ENCODE data around the gene BCAP31. TPM values are rescaled to one million over a fixed set of nuclear protein-coding genes. Genes with fewer than 3 reads are reported as not detected.
"Not testable (repeated sequence)": the region's sequence is repeated elsewhere in the genome, so short reads cannot be mapped to it uniquely, and the experiment has no call there.

The BCAP31 gene
- total RNA-seq, 1 experiment from 2014 or later: 289 TPM

DNA sequence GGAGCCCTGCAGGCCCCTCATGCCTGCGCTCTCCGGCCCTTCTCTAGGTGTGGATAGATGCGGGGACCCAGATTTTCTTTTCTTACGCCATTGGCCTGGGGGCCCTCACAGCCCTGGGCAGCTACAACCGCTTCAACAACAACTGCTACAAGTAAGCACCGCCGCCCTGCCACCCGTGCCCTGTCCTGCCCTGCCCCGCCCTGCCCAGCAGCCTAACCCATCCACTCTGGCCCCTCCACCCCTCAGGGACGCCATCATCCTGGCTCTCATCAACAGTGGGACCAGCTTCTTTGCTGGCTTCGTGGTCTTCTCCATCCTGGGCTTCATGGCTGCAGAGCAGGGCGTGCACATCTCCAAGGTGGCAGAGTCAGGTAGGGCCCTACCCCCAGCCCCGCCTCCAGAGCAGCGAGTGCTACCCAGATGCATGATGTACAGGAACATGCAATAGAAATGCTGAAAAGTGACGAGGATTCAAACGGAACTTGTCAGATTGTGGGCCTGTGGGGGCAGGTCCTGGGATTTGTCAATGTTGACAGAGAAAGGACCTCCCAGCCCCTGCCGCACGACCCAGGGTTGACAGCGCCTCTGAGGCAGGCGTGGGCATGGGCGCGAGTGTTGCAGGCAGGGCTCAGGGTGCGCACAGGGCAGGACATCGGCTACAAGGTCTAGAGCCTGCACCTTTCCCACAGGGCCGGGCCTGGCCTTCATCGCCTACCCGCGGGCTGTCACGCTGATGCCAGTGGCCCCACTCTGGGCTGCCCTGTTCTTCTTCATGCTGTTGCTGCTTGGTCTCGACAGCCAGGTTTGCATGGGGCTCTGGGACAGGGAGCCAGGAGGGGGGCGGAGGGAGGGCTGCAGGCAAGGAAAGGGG is 30.7 kb downstream of the BCAP31 start:
- ChIA-PET POLR2A (ENCODE audit: unreplicated experiment) (no interaction called here), CTCF (no interaction called here)
- no peak for TF ChIP-seq EZH2phosphoT487 (IDR thresholded peaks at IDR 0.05; ENCODE audit: borderline replicate concordance, low read length)
- TF ChIP-seq, protein P1, sequence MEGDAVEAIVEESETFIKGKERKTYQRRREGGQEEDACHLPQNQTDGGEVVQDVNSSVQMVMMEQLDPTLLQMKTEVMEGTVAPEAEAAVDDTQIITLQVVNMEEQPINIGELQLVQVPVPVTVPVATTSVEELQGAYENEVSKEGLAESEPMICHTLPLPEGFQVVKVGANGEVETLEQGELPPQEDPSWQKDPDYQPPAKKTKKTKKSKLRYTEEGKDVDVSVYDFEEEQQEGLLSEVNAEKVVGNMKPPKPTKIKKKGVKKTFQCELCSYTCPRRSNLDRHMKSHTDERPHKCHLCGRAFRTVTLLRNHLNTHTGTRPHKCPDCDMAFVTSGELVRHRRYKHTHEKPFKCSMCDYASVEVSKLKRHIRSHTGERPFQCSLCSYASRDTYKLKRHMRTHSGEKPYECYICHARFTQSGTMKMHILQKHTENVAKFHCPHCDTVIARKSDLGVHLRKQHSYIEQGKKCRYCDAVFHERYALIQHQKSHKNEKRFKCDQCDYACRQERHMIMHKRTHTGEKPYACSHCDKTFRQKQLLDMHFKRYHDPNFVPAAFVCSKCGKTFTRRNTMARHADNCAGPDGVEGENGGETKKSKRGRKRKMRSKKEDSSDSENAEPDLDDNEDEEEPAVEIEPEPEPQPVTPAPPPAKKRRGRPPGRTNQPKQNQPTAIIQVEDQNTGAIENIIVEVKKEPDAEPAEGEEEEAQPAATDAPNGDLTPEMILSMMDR (conservative IDR thresholded peaks at IDR 0.05; ENCODE audit: low read depth, low read length): no peak
- no peak for TF ChIP-seq EZH2 (IDR thresholded peaks at IDR 0.05; ENCODE audit: low read length, unreplicated experiment)
- H3K4me2 ChIP-seq (ENCODE audit: low read length): no peak overlapping the region
- no peak overlapping the region for H2AFZ ChIP-seq (ENCODE audit: low read length)
- no peaks in the 10 kb centered on the region for H4K20me1 ChIP-seq (ENCODE audit: low read length)
- peaks cover 12% of the 10 kb centered on the region for H3K4me1 ChIP-seq (ENCODE audit: insufficient read depth, low read length)
- no peaks in the 10 kb centered on the region for H3K9me2 ChIP-seq (replicated peaks; ENCODE audit: low read length)
- no peaks in the 10 kb centered on the region for H3K9me3 ChIP-seq (ENCODE audit: low read length)
- H3K4me3 ChIP-seq (ENCODE audit: low read length): no peak overlapping the region
- no peaks in the 10 kb centered on the region for H3K36me3 ChIP-seq (ENCODE audit: low read depth, low read length)
- no peak overlapping the region for H3K9ac ChIP-seq (ENCODE audit: low read length)
- ATAC-seq (no peak), DNase-seq (no peak)
- no TSS peak for BruUV-seq (replicated peaks)
- no peak overlapping the region for H3K27ac ChIP-seq (ENCODE audit: low read length)
- H3K79me2 ChIP-seq (ENCODE audit: low read length): peaks cover 13% of the 10 kb centered on the region
- intact Hi-C loops (cut with micrococcal nuclease): no loop called here
- no peaks in the 10 kb centered on the region for H3K27me3 ChIP-seq (ENCODE audit: low read length)
- no peaks in the 10 kb centered on the region for H3F3A ChIP-seq (ENCODE audit: low read length, unreplicated experiment)

DNA sequence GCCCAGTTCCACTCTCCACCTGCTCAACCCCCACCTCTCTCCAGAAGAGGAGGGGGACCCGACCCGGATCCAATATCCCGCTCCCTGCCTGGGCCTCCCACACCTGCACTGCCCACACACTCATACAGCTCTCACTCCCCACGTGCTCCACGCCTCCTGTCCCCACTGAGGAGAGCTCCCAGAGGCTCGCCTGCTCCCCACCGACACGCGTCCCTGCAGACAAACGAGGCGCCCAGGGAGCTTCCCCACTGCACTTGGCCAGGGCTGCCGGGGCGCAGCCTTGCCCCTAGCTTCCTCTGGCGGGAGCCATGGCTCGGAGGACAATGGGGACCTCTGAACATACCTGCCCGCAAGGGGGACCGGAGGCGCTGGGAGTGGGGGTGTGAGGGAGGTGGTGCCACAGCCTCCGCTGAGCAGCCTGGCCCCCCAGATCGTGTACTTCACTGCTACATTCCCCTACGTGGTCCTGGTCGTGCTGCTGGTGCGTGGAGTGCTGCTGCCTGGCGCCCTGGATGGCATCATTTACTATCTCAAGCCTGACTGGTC is 31.5 kb downstream of the BCAP31 start:
- POLR2A ChIA-PET (ENCODE audit: unreplicated experiment): no interaction called here
- DNase-seq: no peak
- H3K27me3 ChIP-seq (ENCODE audit: low read length): no peaks in the 10 kb centered on the region
- TF ChIP-seq, protein P1 (conservative IDR thresholded peaks at IDR 0.05; ENCODE audit: low read depth, low read length): no peak
- TF ChIP-seq EZH2 (IDR thresholded peaks at IDR 0.05; ENCODE audit: low read length, unreplicated experiment) (no peak), EZH2phosphoT487 (IDR thresholded peaks at IDR 0.05; ENCODE audit: borderline replicate concordance, low read length) (no peak)
- no TSS peak for BruUV-seq (replicated peaks)
- no peaks in the 10 kb centered on the region for H3K36me3 ChIP-seq (ENCODE audit: low read depth, low read length)
- H4K20me1 ChIP-seq (ENCODE audit: low read length): no peaks in the 10 kb centered on the region
- H3K9me2 ChIP-seq (replicated peaks; ENCODE audit: low read length): no peaks in the 10 kb centered on the region
- no peak overlapping the region for H2AFZ ChIP-seq (ENCODE audit: low read length)
- no peak overlapping the region for H3K4me2 ChIP-seq (ENCODE audit: low read length)
- intact Hi-C loops (cut with micrococcal nuclease): no loop called here
- CTCF ChIA-PET: no interaction called here
- no peaks in the 10 kb centered on the region for H3K9me3 ChIP-seq (ENCODE audit: low read length)
- peaks cover 13% of the 10 kb centered on the region for H3K79me2 ChIP-seq (ENCODE audit: low read length)
- H3K27ac ChIP-seq (ENCODE audit: low read length): no peak overlapping the region
- no peak overlapping the region for H3K4me3 ChIP-seq (ENCODE audit: low read length)
- H3K4me1 ChIP-seq (ENCODE audit: insufficient read depth, low read length): peaks cover 12% of the 10 kb centered on the region
- H3K9ac ChIP-seq (ENCODE audit: low read length): no peak overlapping the region
- no peaks in the 10 kb centered on the region for H3F3A ChIP-seq (ENCODE audit: low read length, unreplicated experiment)
- ATAC-seq: no peak

DNA sequence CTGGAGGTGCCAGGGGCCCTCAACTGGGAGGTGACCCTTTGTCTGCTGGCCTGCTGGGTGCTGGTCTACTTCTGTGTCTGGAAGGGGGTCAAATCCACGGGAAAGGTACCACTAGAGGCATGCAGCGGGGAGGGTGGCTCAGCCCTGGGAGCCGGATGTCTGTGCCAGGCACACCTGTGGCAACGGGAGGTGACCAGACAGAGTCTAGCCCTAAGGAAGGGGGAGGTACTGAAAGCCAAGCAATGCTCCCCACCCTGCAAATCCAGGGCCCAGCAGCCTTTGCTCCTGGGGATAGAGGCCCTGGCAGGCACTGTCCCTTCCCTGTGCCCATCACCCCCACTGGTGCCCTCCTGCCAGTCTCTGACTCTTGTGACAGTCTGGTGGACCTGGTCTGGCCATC is 32.2 kb downstream of the BCAP31 start:
- no peak overlapping the region for H3K4me2 ChIP-seq (ENCODE audit: low read length)
- intact Hi-C loops (cut with micrococcal nuclease): no loop called here
- H4K20me1 ChIP-seq (ENCODE audit: low read length): no peaks in the 10 kb centered on the region
- peaks cover 13% of the 10 kb centered on the region for H3K79me2 ChIP-seq (ENCODE audit: low read length)
- no peaks in the 10 kb centered on the region for H3K9me3 ChIP-seq (ENCODE audit: low read length)
- DNase-seq (no peak), ATAC-seq (no peak)
- no peaks in the 10 kb centered on the region for H3K9me2 ChIP-seq (replicated peaks; ENCODE audit: low read length)
- H3K36me3 ChIP-seq (ENCODE audit: low read depth, low read length): no peaks in the 10 kb centered on the region
- H3F3A ChIP-seq (ENCODE audit: low read length, unreplicated experiment): no peaks in the 10 kb centered on the region
- no peak overlapping the region for H2AFZ ChIP-seq (ENCODE audit: low read length)
- no peak overlapping the region for H3K4me3 ChIP-seq (ENCODE audit: low read length)
- BruUV-seq (replicated peaks): no TSS peak
- ChIA-PET POLR2A (ENCODE audit: unreplicated experiment) (no interaction called here), CTCF (no interaction called here)
- TF ChIP-seq EZH2 (IDR thresholded peaks at IDR 0.05; ENCODE audit: low read length, unreplicated experiment) (no peak), EZH2phosphoT487 (IDR thresholded peaks at IDR 0.05; ENCODE audit: borderline replicate concordance, low read length) (no peak)
- TF ChIP-seq, protein P1 (conservative IDR thresholded peaks at IDR 0.05; ENCODE audit: low read depth, low read length): no peak
- no peaks in the 10 kb centered on the region for H3K27me3 ChIP-seq (ENCODE audit: low read length)
- H3K4me1 ChIP-seq (ENCODE audit: insufficient read depth, low read length): peaks cover 12% of the 10 kb centered on the region
- no peak overlapping the region for H3K9ac ChIP-seq (ENCODE audit: low read length)
- no peak overlapping the region for H3K27ac ChIP-seq (ENCODE audit: low read length)

- H3K27ac ChIP-seq (ENCODE audit: low read length); ATAC-seq; H3K27me3 ChIP-seq (ENCODE audit: low read length); BruUV-seq (replicated peaks); DNase-seq; H4K20me1 ChIP-seq (ENCODE audit: low read length); CTCF ChIA-PET; H3K36me3 ChIP-seq (ENCODE audit: low read depth, low read length); H3K4me2 ChIP-seq (ENCODE audit: low read length); H3K9me3 ChIP-seq (ENCODE audit: low read length); intact Hi-C loops (cut with micrococcal nuclease); H3K9me2 ChIP-seq (replicated peaks; ENCODE audit: low read length); H3F3A ChIP-seq (ENCODE audit: low read length, unreplicated experiment); H2AFZ ChIP-seq (ENCODE audit: low read length); POLR2A ChIA-PET (ENCODE audit: unreplicated experiment); H3K4me3 ChIP-seq (ENCODE audit: low read length); H3K9ac ChIP-seq (ENCODE audit: low read length): not testable (repeated sequence)
- Histone ChIP-seq H3K4me1 (ENCODE audit: insufficient read depth, low read length) (peaks cover 12% of the 10 kb centered on the region), H3K79me2 (ENCODE audit: low read length) (peaks cover 13% of the 10 kb centered on the region)
These were observed 33.0 kb downstream of the BCAP31 start for GRCh38 chrX:153691032-153691827.

Measured in PC-3 (cell line).